K562 (cell line): ENCODE data around the gene USP37. TPM values are rescaled to one million over a fixed set of nuclear protein-coding genes. Genes with fewer than 3 reads are reported as not detected.

Source experiments
- ATAC-seq: fragments of 200-7000 bp; cut with Tn5 transposase; 3 replicates; pipeline ENCODE4 v1.9.1; 2020; ENCODE audit warnings: moderate library complexity
- BruUV-seq: library from RNA; stranded (reverse); fragments of 400-500 nt; replicated peaks from 2 replicates; lab custom pipeline; 2021; lab: Mats Ljungman, UMichigan
- CTCF ChIA-PET: fragments of 300-600 bp; formaldehyde crosslinking; extraction: SDS; loops from one replicate; lab custom pipeline; 2021; ENCODE audit warnings: low intra/inter-chr PET ratio; lab: Yijun Ruan, JAX
- POLR2A ChIA-PET: fragments of 300-600, 350-650 bp; sonication (Branson Sonifier 250); formaldehyde crosslinking; extraction: SDS; loops from one replicate; lab custom pipeline; 2021; ENCODE audit warnings: antibody characterized with exemption, inconsistent platforms; lab: Yijun Ruan, JAX
- DNase-seq, 4 experiments: peaks; one replicate each; pipeline versions ENCODE4 v3.0.0 to v3.0.0-alpha.2; 2011 to 2018; ENCODE audit warnings: low spot score in 3 of 4, mixed read lengths in 3 of 4; ENCODE audit errors: extremely low read depth in 1 of 4
- FAIRE-seq: peaks from 2 replicates; lab custom pipeline; 2011; peaks lifted over from hg19 to GRCh38; lab: Jason Lieb, UNC
- H2AFZ ChIP-seq: 2 replicates; pipeline ENCODE4 v1.6.0; 2011; ENCODE audit warnings: low read depth, low read length, control low read depth, inconsistent platforms
- H3K27ac ChIP-seq: fragments of 200-600 bp; 3 replicates; pipeline ENCODE4 v1.8.0; 2011; ENCODE audit warnings: low read depth, mild to moderate bottlenecking, control low read depth, inconsistent platforms, low read length, moderate library complexity, mixed read lengths; ENCODE audit errors: extremely low read depth
- H3K27me3 ChIP-seq, 2 experiments: fragments of 300-600 bp in 1 of 2; 2 replicates in 1 of 2; 3 replicates in 1 of 2; pipeline versions ENCODE4 v1.6.0 to v1.8.0; 2011; ENCODE audit warnings: inconsistent platforms in 2 of 2, low read length in 2 of 2, mild to moderate bottlenecking in 1 of 2, mixed read lengths in 1 of 2, moderate library complexity in 1 of 2; ENCODE audit not compliant: control insufficient read depth in 2 of 2, insufficient read depth in 2 of 2
- H3K36me3 ChIP-seq: fragments of 300-600 bp; 3 replicates; pipeline ENCODE4 v1.8.0; 2011; ENCODE audit warnings: mild to moderate bottlenecking, low read length, inconsistent platforms; ENCODE audit not compliant: control insufficient read depth, insufficient read depth
- H3K4me1 ChIP-seq, 2 experiments: fragments of 200-600 bp in 1 of 2; replicated peaks in 1 of 2; 2 replicates in 1 of 2; 3 replicates in 1 of 2; pipeline versions ENCODE4 v1.5.1 to v1.8.0; 2011; ENCODE audit warnings: inconsistent platforms in 2 of 2, low read length in 2 of 2, mild to moderate bottlenecking in 1 of 2, mixed read lengths in 1 of 2, moderate library complexity in 1 of 2; ENCODE audit not compliant: control insufficient read depth in 2 of 2, insufficient read depth in 2 of 2
- H3K4me2 ChIP-seq: 2 replicates; pipeline ENCODE4 v1.6.1; 2011; ENCODE audit warnings: low read length, control low read depth, inconsistent platforms, mixed read lengths; ENCODE audit not compliant: insufficient read depth
- H3K4me3 ChIP-seq: fragments of 200-600 bp; sonication (generic), shearing (Covaris generic); 2 replicates; pipeline ENCODE4 v1.5.1; 2016; ENCODE audit warnings: control low read depth, inconsistent platforms
- H3K79me2 ChIP-seq: fragments of 200-600 bp; 3 replicates; pipeline ENCODE4 v1.8.0; 2011; ENCODE audit warnings: low read length, inconsistent platforms; ENCODE audit not compliant: control insufficient read depth, insufficient read depth
- H3K9ac ChIP-seq, 2 experiments: 2 replicates each; pipeline versions ENCODE4 v1.6.0 to v1.6.1; 2011; ENCODE audit warnings: low read depth in 2 of 2, low read length in 2 of 2, control low read depth in 1 of 2, inconsistent platforms in 1 of 2, mild to moderate bottlenecking in 1 of 2, mixed read lengths in 1 of 2; ENCODE audit not compliant: insufficient read depth in 1 of 2
- H3K9me1 ChIP-seq: one replicate; pipeline ENCODE4 v1.6.0; 2011; ENCODE audit warnings: inconsistent platforms, mild to moderate bottlenecking, low read length, moderate library complexity; ENCODE audit not compliant: control insufficient read depth, insufficient read depth
- H3K9me3 ChIP-seq: replicated peaks from 2 replicates; pipeline ENCODE4 v1.5.1; 2011; ENCODE audit warnings: low read depth, low read length, inconsistent platforms; ENCODE audit not compliant: control insufficient read depth, insufficient read depth
- H4K20me1 ChIP-seq: replicated peaks from 2 replicates; pipeline ENCODE4 v1.6.1; 2011; ENCODE audit warnings: low read length, inconsistent platforms, mixed read lengths; ENCODE audit not compliant: control insufficient read depth, insufficient read depth
- ATF3 ChIP-seq, 2 experiments: fragments of 450-650 bp in 1 of 2; sonication (generic) in 1 of 2; formaldehyde crosslinking in 1 of 2; IDR thresholded peaks in 1 of 2; conservative IDR thresholded peaks in 1 of 2; 2 replicates each; pipeline versions ENCODE4 v1.6.1 to v1.8.1; 2016 to 2023; ENCODE audit warnings: mild to moderate bottlenecking in 2 of 2, moderate library complexity in 2 of 2, inconsistent platforms in 1 of 2, missing genetic modification reagents in 1 of 2
- BCOR ChIP-seq: fragments of 450-650 bp; IDR thresholded peaks from 2 replicates; pipeline ENCODE4 v1.6.1; 2016
- CSDE1 ChIP-seq, 2 experiments: fragments of 450-650 bp; IDR thresholded peaks; 2 replicates each; pipeline ENCODE4 v1.6.1; 2016; ENCODE audit warnings: mild to moderate bottlenecking in 1 of 2
- HES1 ChIP-seq: fragments of 450-650 bp; IDR thresholded peaks from 2 replicates; pipeline ENCODE4 v1.6.1; 2016; ENCODE audit warnings: low read depth, mild to moderate bottlenecking, moderate library complexity
- HLTF ChIP-seq: fragments of 450-650 bp; IDR thresholded peaks from 2 replicates; pipeline ENCODE4 v1.6.1; 2016
- HMG20B ChIP-seq: fragments of 250-450 bp; sonication (Bioruptor Pico); IDR thresholded peaks from 2 replicates; pipeline ENCODE4 v1.5.0; 2021; ENCODE audit warnings: mild to moderate bottlenecking
- ILK ChIP-seq: fragments of 450-650 bp; IDR thresholded peaks from 2 replicates; pipeline ENCODE4 v1.6.1; 2016; ENCODE audit warnings: missing genetic modification characterization, low read depth, mild to moderate bottlenecking, missing compliant biosample characterization, moderate library complexity, borderline replicate concordance
- MED1 ChIP-seq: sonication (generic); formaldehyde crosslinking; IDR thresholded peaks from 2 replicates; pipeline ENCODE4 v1.8.1; 2023; ENCODE audit warnings: missing genetic modification reagents, borderline replicate concordance
- NCOA2 ChIP-seq, 2 experiments: fragments of 450-650 bp; IDR thresholded peaks; 2 replicates each; pipeline ENCODE4 v1.6.1; 2018; ENCODE audit warnings: mild to moderate bottlenecking in 2 of 2, moderate library complexity in 1 of 2; ENCODE audit not compliant: partially characterized antibody in 2 of 2
- NFE2L1 ChIP-seq: fragments of 450-650 bp; IDR thresholded peaks from 2 replicates; pipeline ENCODE4 v1.6.1; 2016; ENCODE audit warnings: missing genetic modification characterization, low read depth, mild to moderate bottlenecking, missing compliant biosample characterization, moderate library complexity, borderline replicate concordance
- NFXL1 ChIP-seq: fragments of 450-650 bp; formaldehyde crosslinking; IDR thresholded peaks from 2 replicates; pipeline ENCODE4 v1.4.0; 2021; ENCODE audit warnings: mild to moderate bottlenecking
- ZHX1 ChIP-seq: fragments of 150-350 bp; conservative IDR thresholded peaks from 2 replicates; pipeline ENCODE4 v1.6.1; 2014; ENCODE audit warnings: low read length
- ZNF655 ChIP-seq: fragments of 250-450 bp; sonication (Bioruptor Pico); IDR thresholded peaks from 2 replicates; pipeline ENCODE4 v1.5.0; 2021
- ZNF740 ChIP-seq, 3 experiments: fragments of 200-800 bp in 1 of 3; sonication (Bioruptor generic) in 1 of 3; sonication (generic) in 1 of 3; formaldehyde crosslinking in 1 of 3; IDR thresholded peaks; 2 replicates each; pipeline versions ENCODE4 v1.6.1 to v1.8.0; 2016 to 2022; ENCODE audit warnings: mild to moderate bottlenecking in 2 of 3, missing compliant biosample characterization in 2 of 3, missing genetic modification characterization in 2 of 3, missing genetic modification reagents in 1 of 3
- WGBS: fragments of 100-300 bp; shearing (Covaris generic); methylation state at CpG from one replicate; pipeline ENCODE4 v1.1.6; 2016; ENCODE audit warnings: low coverage, mixed read lengths; ENCODE audit not compliant: insufficient coverage; ENCODE audit errors: missing lambda C conversion rate; 5-methylcytosine and 5-hydroxymethylcytosine counted together
- in situ Hi-C: fragments of 300-500 bp; cut with MboI; formaldehyde crosslinking; loops from 4 replicates; pipeline ENCODE4 v1.15.0; 2018; ENCODE audit warnings: inconsistent platforms, mixed read lengths
- intact Hi-C: fragments of 100-400 bp; cut with micrococcal nuclease; formaldehyde crosslinking; loops from 2 replicates; pipeline ENCODE4 v1.14.2; 2022
- polyA plus RNA-seq, 8 experiments: library from polyadenylated mRNA; depleted of rRNA in 4 of 8; stranded (reverse) in 5 of 8; unstranded in 3 of 8; fragments of >200 nt; fragmentation: Nextera tagmentation in 2 of 8; fragmentation: Illumina TruSeq in 1 of 8; extraction: Ambion mirVana in 2 of 8; extraction: Trizol in 1 of 8; gene quantifications; 2 replicates each; pipeline versions ENCODE4 v1.2.1 to v1.2.3, GENCODE V29; 2011 to 2014; ENCODE audit warnings: inconsistent platforms in 1 of 8, missing spikeins in 1 of 8
- total RNA-seq, 7 experiments: library from RNA; depleted of rRNA in 6 of 7; stranded (reverse); fragments of >200 nt in 6 of 7; fragmentation: Illumina TruSeq in 2 of 7; extraction: Trizol in 2 of 7; gene quantifications; 2 replicates each; pipeline versions ENCODE4 v1.2.1 to v1.2.3, GENCODE V29; 2011 to 2021; ENCODE audit warnings: low replicate concordance in 1 of 7

Gene USP37
- total and polyA plus RNA-seq, 9 of the 15 experiments (the other 6 are each of a cell fraction or from before 2014, with no cell fraction given) = 2.0 to 14.2 (median 8.5) TPM

GRCh38 chr2:218558986-218559385, 9.2 kb downstream of the USP37 start (continued):
- no peak for TF ChIP-seq ZNF740 (CRISPR knock-in tag; IDR thresholded peaks at IDR 0.05)
- TF ChIP-seq ZNF740 (tag; IDR thresholded peaks at IDR 0.05) = no peak
- no peak for TF ChIP-seq BCOR
- TF ChIP-seq HLTF = no peak
- no peak for TF ChIP-seq NFXL1 (CRISPR knock-in tag)
- TF ChIP-seq HES1 = no peak

GRCh38 chr2:218557941-218558340, 10.2 kb downstream of the USP37 start:
- no peak overlapping the region for H3K27ac ChIP-seq
- no peaks in the 10 kb centered on the region for H3K9me3 ChIP-seq
- H4K20me1 ChIP-seq = no peaks in the 10 kb centered on the region
- CTCF ChIA-PET = no interaction called here
- BruUV-seq = no TSS peak
- H3K4me2 ChIP-seq = no peak overlapping the region
- no peak for FAIRE-seq
- H3K27me3 ChIP-seq = no peaks in the 10 kb centered on the region
- intact Hi-C loops (no loop called here), in situ Hi-C loops (no loop called here)
- H3K9ac ChIP-seq = no peak overlapping the region
- H3K9me1 ChIP-seq = no peaks in the 10 kb centered on the region
- H3K4me1 ChIP-seq = no peaks in the 10 kb centered on the region
- H3K79me2 ChIP-seq = peaks cover 4% of the 10 kb centered on the region; the same call in 1 of the 3 replicates
- POLR2A ChIA-PET = interaction anchor here (0.6 kb wide), 1 partner anchor 17 kb away, joined by 3 read pairs; no protein-coding TSS in a partner anchor
- no peak overlapping the region for H2AFZ ChIP-seq
- H3K4me3 ChIP-seq = no peak overlapping the region
- no peak for ATAC-seq
- WGBS = 70% methylated on average over 2 of the region's 2 CpGs
- DNase-seq = no peak
- peaks cover 81% of the 10 kb centered on the region for H3K36me3 ChIP-seq
- TF ChIP-seq HMG20B (CRISPR knock-in tag) (no peak), ATF3 (IDR thresholded peaks at IDR 0.05) (no peak), ATF3 (CRISPR knock-in tag; conservative IDR thresholded peaks at IDR 0.05) (no peak), ILK (no peak), CSDE1 (IDR thresholded peaks at IDR 0.05) (no peak), ZNF655 (no peak), ZHX1 (no peak), NFE2L1 (no peak), NCOA2 (IDR thresholded peaks at IDR 0.05; ENCODE audit: partially characterized antibody in 2 of 2) (no peak), MED1 (CRISPR knock-in tag) (no peak)
